H9 (cell line): ENCODE results near the gene DNAH5. TPM values are rescaled to one million over a fixed set of nuclear protein-coding genes. Genes with fewer than 3 reads are reported as not detected.

Experiments used
- DNase-seq: peaks from one replicate; pipeline ENCODE4 v3.0.0-alpha.2; 2017
- H2AFZ ChIP-seq: one replicate; pipeline ENCODE4 v1.6.1; 2013; ENCODE audit warnings: mild to moderate bottlenecking, low read length, control low read depth, moderate library complexity
- H2AK5ac ChIP-seq: 2 replicates; pipeline ENCODE4 v1.6.1; 2013; ENCODE audit warnings: low read length, control low read depth, mixed read lengths; ENCODE audit not compliant: insufficient read length
- H2BK120ac ChIP-seq: one replicate; pipeline ENCODE4 v1.6.1; 2013; ENCODE audit warnings: low read depth, mild to moderate bottlenecking, low read length, control low read depth, inconsistent platforms; ENCODE audit not compliant: poor library complexity, severe bottlenecking
- H2BK12ac ChIP-seq: 2 replicates; pipeline ENCODE4 v1.6.1; 2013; ENCODE audit warnings: low read length, control low read depth, mixed read lengths, low read depth; ENCODE audit not compliant: insufficient read length
- H2BK15ac ChIP-seq: 2 replicates; pipeline ENCODE4 v1.6.1; 2013; ENCODE audit warnings: low read depth, low read length, control low read depth
- H2BK20ac ChIP-seq: one replicate; pipeline ENCODE4 v1.6.1; 2013; ENCODE audit warnings: low read depth, mild to moderate bottlenecking, low read length, control low read depth, inconsistent platforms; ENCODE audit not compliant: poor library complexity, severe bottlenecking
- H2BK5ac ChIP-seq: 2 replicates; pipeline ENCODE4 v1.6.1; 2013; ENCODE audit warnings: low read length, control low read depth, mixed read lengths; ENCODE audit not compliant: insufficient read length
- H3K14ac ChIP-seq: 2 replicates; pipeline ENCODE4 v1.6.1; 2013; ENCODE audit warnings: low read length, control low read depth; ENCODE audit not compliant: insufficient read depth
- H3K18ac ChIP-seq: 2 replicates; pipeline ENCODE4 v1.6.1; 2013; ENCODE audit warnings: low read depth, mild to moderate bottlenecking, mixed read lengths, low read length, control low read depth; ENCODE audit not compliant: insufficient read length
- H3K23ac ChIP-seq: 2 replicates; pipeline ENCODE4 v1.6.1; 2013; ENCODE audit warnings: low read length, control low read depth, mixed read lengths, low read depth; ENCODE audit not compliant: insufficient read length
- H3K23me2 ChIP-seq: 2 replicates; pipeline ENCODE4 v1.6.1; 2013; ENCODE audit warnings: low read depth, mild to moderate bottlenecking, mixed read lengths, low read length, control low read depth; ENCODE audit not compliant: insufficient read length, poor library complexity, severe bottlenecking
- H3K27ac ChIP-seq: 2 replicates; pipeline ENCODE4 v1.5.1; 2013; ENCODE audit warnings: low read length, control low read depth, mixed read lengths, low read depth; ENCODE audit not compliant: insufficient read length
- H3K27me3 ChIP-seq: 2 replicates; pipeline ENCODE4 v1.6.1; 2013; ENCODE audit warnings: low read length, control low read depth, inconsistent platforms; ENCODE audit not compliant: insufficient read depth
- H3K4ac ChIP-seq: 2 replicates; pipeline ENCODE4 v1.6.1; 2013; ENCODE audit warnings: low read depth, mild to moderate bottlenecking, control low read depth, inconsistent platforms, low read length, moderate library complexity
- H3K4me1 ChIP-seq: 2 replicates; pipeline ENCODE4 v1.6.1; 2013; ENCODE audit warnings: low read length, control low read depth, inconsistent platforms; ENCODE audit not compliant: insufficient read depth
- H3K4me2 ChIP-seq: 2 replicates; pipeline ENCODE4 v1.6.1; 2013; ENCODE audit warnings: low read length, control low read depth, mixed read lengths; ENCODE audit not compliant: insufficient read length, insufficient read depth
- H3K56ac ChIP-seq: 2 replicates; pipeline ENCODE4 v1.6.1; 2013; ENCODE audit warnings: low read depth, mild to moderate bottlenecking, mixed read lengths, low read length, control low read depth; ENCODE audit not compliant: insufficient read length
- H3K79me1 ChIP-seq: 2 replicates; pipeline ENCODE4 v1.6.1; 2013; ENCODE audit warnings: low read depth, mild to moderate bottlenecking, moderate library complexity, low read length, control low read depth, inconsistent platforms; ENCODE audit not compliant: insufficient read depth, poor library complexity, severe bottlenecking
- H3K79me2 ChIP-seq: 2 replicates; pipeline ENCODE4 v1.6.1; 2013; ENCODE audit warnings: low read length, control low read depth, inconsistent platforms; ENCODE audit not compliant: insufficient read depth
- H3K9ac ChIP-seq: 2 replicates; pipeline ENCODE4 v1.6.1; 2013; ENCODE audit warnings: low read length, control low read depth, mixed read lengths; ENCODE audit not compliant: insufficient read length; ENCODE audit errors: extremely low read depth
- H3K9me3 ChIP-seq: one replicate; pipeline ENCODE4 v1.6.1; 2013; ENCODE audit warnings: low read depth, low read length, inconsistent platforms; ENCODE audit not compliant: control insufficient read depth
- H3T11ph ChIP-seq: one replicate; pipeline ENCODE4 v1.6.1; 2013; ENCODE audit warnings: mild to moderate bottlenecking, low read length, control low read depth, inconsistent platforms
- H4K20me1 ChIP-seq: one replicate; pipeline ENCODE4 v1.6.1; 2013; ENCODE audit not compliant: control insufficient read depth, insufficient read length, insufficient read depth
- H4K5ac ChIP-seq: 2 replicates; pipeline ENCODE4 v1.6.1; 2013; ENCODE audit warnings: low read depth, mild to moderate bottlenecking, mixed read lengths, low read length, control low read depth; ENCODE audit not compliant: insufficient read length
- H4K8ac ChIP-seq: replicated peaks from 2 replicates; pipeline ENCODE4 v1.6.1; 2013; ENCODE audit warnings: low read length, control low read depth, mixed read lengths, low read depth; ENCODE audit not compliant: insufficient read length
- H4K91ac ChIP-seq: 2 replicates; pipeline ENCODE4 v1.6.1; 2013; ENCODE audit warnings: low read depth, mild to moderate bottlenecking, moderate library complexity, mixed read lengths, low read length, control low read depth; ENCODE audit not compliant: insufficient read length
- H3K27ac Mint-ChIP-seq, 3 experiments: 2 replicates in 2 of 3; 3 replicates in 1 of 3; pipeline ENCODE4 v1.8.0; 2020 to 2021; ENCODE audit warnings: mixed read lengths in 3 of 3, mild to moderate bottlenecking in 1 of 3, moderate library complexity in 1 of 3
- H3K27me3 Mint-ChIP-seq: 2 replicates; pipeline ENCODE4 v1.8.0; 2021; ENCODE audit warnings: low read depth, mild to moderate bottlenecking, moderate library complexity, mixed read lengths
- H3K36me3 Mint-ChIP-seq, 3 experiments: 2 replicates in 2 of 3; 3 replicates in 1 of 3; pipeline ENCODE4 v1.8.0; 2020 to 2021; ENCODE audit warnings: low read depth in 3 of 3, mixed read lengths in 3 of 3; ENCODE audit not compliant: insufficient read depth in 1 of 3
- H3K4me1 Mint-ChIP-seq, 2 experiments: 2 replicates each; pipeline ENCODE4 v1.8.0; 2020; ENCODE audit warnings: mixed read lengths in 2 of 2
- H3K4me3 Mint-ChIP-seq, 2 experiments: 2 replicates in 1 of 2; 3 replicates in 1 of 2; pipeline ENCODE4 v1.8.0; 2020 to 2021; ENCODE audit warnings: mild to moderate bottlenecking in 2 of 2, mixed read lengths in 2 of 2, moderate library complexity in 1 of 2
- H3K9me3 Mint-ChIP-seq, 2 experiments: 2 replicates in 1 of 2; 3 replicates in 1 of 2; pipeline ENCODE4 v1.8.0; 2020; ENCODE audit warnings: mild to moderate bottlenecking in 2 of 2, mixed read lengths in 2 of 2, moderate library complexity in 1 of 2
- WGBS: extraction: QIAGEN DNeasy Blood & Tissue Kit; methylation state at CpG from one replicate; pipeline ENCODE4 v1.1.7; 2013; ENCODE audit warnings: missing lambda C conversion rate, low lambda C conversion rate, mixed read lengths; ENCODE audit not compliant: insufficient read length; ENCODE audit errors: extremely low coverage; 5-methylcytosine and 5-hydroxymethylcytosine counted together
- total RNA-seq: library from RNA; stranded (reverse); gene quantifications from 2 replicates; pipeline ENCODE4 v1.2.1, GENCODE V29; 2021
- TF ChIP-seq, protein P1 (sequence below): fragments of 200-600 bp; sonication (generic); conservative IDR thresholded peaks from 3 replicates; pipeline ENCODE4 v1.8.0; 2021; ENCODE audit warnings: antibody characterized with exemption, mild to moderate bottlenecking

DNAH5 gene
- total RNA-seq, 1 experiment from 2014 or later = 0.50 TPM

DNA sequence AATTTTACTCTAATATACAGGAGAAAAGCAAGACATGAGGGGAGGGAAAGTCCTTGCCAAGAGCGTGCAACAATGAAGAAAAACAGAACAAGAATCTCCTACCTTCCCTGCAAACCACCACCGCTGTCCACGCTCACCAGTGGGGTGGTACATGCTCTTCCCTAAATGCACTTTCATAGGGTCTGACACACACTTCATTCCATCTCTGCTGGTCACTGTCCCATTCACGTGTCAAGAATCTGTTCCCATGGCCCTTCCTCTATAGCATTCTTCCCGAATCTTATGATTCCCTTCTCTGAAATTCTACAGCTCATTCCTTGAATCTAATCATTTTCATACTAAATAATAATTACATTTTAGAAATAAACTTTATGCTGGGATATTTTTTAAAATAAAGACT lies 11.4 kb upstream of the DNAH5 start:
- Histone ChIP-seq H2AK5ac (no peak overlapping the region), H2BK15ac (no peak overlapping the region)
- H3K4me1 Mint-ChIP-seq = peaks cover 0 to 2% of the 10 kb centered on the region in 2 experiments; a peak in 1 of 4 replicates

More for the DNA sequence above, 11.4 kb upstream of the DNAH5 start:
- Histone ChIP-seq H3K23ac (no peak overlapping the region), H4K8ac (no peak overlapping the region), H3T11ph (no peak overlapping the region), H2AFZ (no peak overlapping the region), H3K9me3 (no peaks in the 10 kb centered on the region), H4K91ac (no peak overlapping the region), H3K4ac (no peak overlapping the region), H3K18ac (no peak overlapping the region), H3K23me2 (no peaks in the 10 kb centered on the region), H3K4me1 (no peaks in the 10 kb centered on the region; the same call in 1 of the 2 replicates), H3K79me1 (no peaks in the 10 kb centered on the region), H3K9ac (no peak overlapping the region), H4K5ac (no peak overlapping the region), H3K79me2 (no peaks in the 10 kb centered on the region), H3K14ac (no peak overlapping the region), H3K27me3 (no peaks in the 10 kb centered on the region), H2BK120ac (no peak overlapping the region), H3K56ac (no peak overlapping the region), H2BK12ac (no peak overlapping the region), H2BK20ac (no peak overlapping the region), H4K20me1 (no peaks in the 10 kb centered on the region), H3K4me2 (no peak overlapping the region), H2BK5ac (no peak overlapping the region), H3K27ac (no peak overlapping the region)
- H3K27me3 Mint-ChIP-seq = peaks cover 3% of the 10 kb centered on the region
- H3K27ac Mint-ChIP-seq = no peak overlapping the region
- WGBS = no CpG with 5 or more reads among the region's 5 CpGs
- no peak for DNase-seq
- TF ChIP-seq, protein P1, sequence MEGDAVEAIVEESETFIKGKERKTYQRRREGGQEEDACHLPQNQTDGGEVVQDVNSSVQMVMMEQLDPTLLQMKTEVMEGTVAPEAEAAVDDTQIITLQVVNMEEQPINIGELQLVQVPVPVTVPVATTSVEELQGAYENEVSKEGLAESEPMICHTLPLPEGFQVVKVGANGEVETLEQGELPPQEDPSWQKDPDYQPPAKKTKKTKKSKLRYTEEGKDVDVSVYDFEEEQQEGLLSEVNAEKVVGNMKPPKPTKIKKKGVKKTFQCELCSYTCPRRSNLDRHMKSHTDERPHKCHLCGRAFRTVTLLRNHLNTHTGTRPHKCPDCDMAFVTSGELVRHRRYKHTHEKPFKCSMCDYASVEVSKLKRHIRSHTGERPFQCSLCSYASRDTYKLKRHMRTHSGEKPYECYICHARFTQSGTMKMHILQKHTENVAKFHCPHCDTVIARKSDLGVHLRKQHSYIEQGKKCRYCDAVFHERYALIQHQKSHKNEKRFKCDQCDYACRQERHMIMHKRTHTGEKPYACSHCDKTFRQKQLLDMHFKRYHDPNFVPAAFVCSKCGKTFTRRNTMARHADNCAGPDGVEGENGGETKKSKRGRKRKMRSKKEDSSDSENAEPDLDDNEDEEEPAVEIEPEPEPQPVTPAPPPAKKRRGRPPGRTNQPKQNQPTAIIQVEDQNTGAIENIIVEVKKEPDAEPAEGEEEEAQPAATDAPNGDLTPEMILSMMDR = no peak
- H3K4me3 Mint-ChIP-seq = no peak overlapping the region
- H3K36me3 Mint-ChIP-seq = no peaks in the 10 kb centered on the region
- H3K9me3 Mint-ChIP-seq = no peaks in the 10 kb centered on the region
